Osteoblast (primary cell): ENCODE results near the gene STAU1. TPM values are rescaled to one million over a fixed set of nuclear protein-coding genes. Genes with fewer than 3 reads are reported as not detected.
"Not testable (repeated sequence)": the region's sequence is repeated elsewhere in the genome, so short reads cannot be mapped to it uniquely, and the experiment has no call there.

Experiments
- DNase-seq: peaks from one replicate; pipeline ENCODE4 v3.0.0; 2011; ENCODE audit warnings: low spot score, mixed read lengths; ENCODE audit not compliant: insufficient read length; ENCODE audit errors: missing footprints
- H2AFZ ChIP-seq: 2 replicates; pipeline ENCODE4 v1.6.0; 2011; ENCODE audit warnings: mild to moderate bottlenecking, low read length
- H3K27ac ChIP-seq: 2 replicates; pipeline ENCODE4 v1.5.1; 2011; ENCODE audit warnings: mild to moderate bottlenecking, low read depth, low read length, moderate library complexity
- H3K27me3 ChIP-seq: 2 replicates; pipeline ENCODE4 v1.6.0; 2012; ENCODE audit warnings: mild to moderate bottlenecking, control low read depth, inconsistent platforms, low read length, moderate library complexity; ENCODE audit not compliant: insufficient read depth
- H3K36me3 ChIP-seq: 2 replicates; pipeline ENCODE4 v1.5.1; 2011; ENCODE audit warnings: mild to moderate bottlenecking, low read length, control low read depth, moderate library complexity; ENCODE audit not compliant: insufficient read depth
- H3K4me1 ChIP-seq: 2 replicates; pipeline ENCODE4 v1.5.1; 2011; ENCODE audit warnings: mild to moderate bottlenecking, low read length, control low read depth, moderate library complexity; ENCODE audit not compliant: insufficient read depth
- H3K4me2 ChIP-seq: 2 replicates; pipeline ENCODE4 v1.6.0; 2011; ENCODE audit warnings: mild to moderate bottlenecking, low read length; ENCODE audit not compliant: insufficient read depth
- H3K4me3 ChIP-seq: fragments of 200-600 bp; sonication (generic); 3 replicates; pipeline ENCODE4 v1.5.1; 2012; ENCODE audit warnings: mild to moderate bottlenecking, low read length, inconsistent platforms; ENCODE audit not compliant: insufficient read depth
- H3K79me2 ChIP-seq: 2 replicates; pipeline ENCODE4 v1.6.0; 2012; ENCODE audit warnings: mild to moderate bottlenecking, low read length, control low read depth, inconsistent platforms; ENCODE audit not compliant: insufficient read depth
- H3K9me3 ChIP-seq: 2 replicates; pipeline ENCODE4 v1.5.1; 2011; ENCODE audit warnings: low read depth, low read length, control low read depth
- H4K20me1 ChIP-seq: 2 replicates; pipeline ENCODE4 v1.6.0; 2012; ENCODE audit warnings: mild to moderate bottlenecking, low read length, control low read depth; ENCODE audit not compliant: insufficient read depth
- total RNA-seq: library from RNA; depleted of rRNA; stranded (reverse); fragments of >200 nt; gene quantifications from 2 replicates; pipeline ENCODE4 v1.2.3, GENCODE V29; 2012
- TF ChIP-seq, protein P1 (sequence below): IDR thresholded peaks from 2 replicates; pipeline ENCODE4 v1.5.1; 2011; ENCODE audit warnings: mild to moderate bottlenecking, low read depth, low read length, moderate library complexity; ENCODE audit errors: extremely low read depth

The STAU1 gene
- total RNA-seq, 1 donor = 64.8 TPM

DNA sequence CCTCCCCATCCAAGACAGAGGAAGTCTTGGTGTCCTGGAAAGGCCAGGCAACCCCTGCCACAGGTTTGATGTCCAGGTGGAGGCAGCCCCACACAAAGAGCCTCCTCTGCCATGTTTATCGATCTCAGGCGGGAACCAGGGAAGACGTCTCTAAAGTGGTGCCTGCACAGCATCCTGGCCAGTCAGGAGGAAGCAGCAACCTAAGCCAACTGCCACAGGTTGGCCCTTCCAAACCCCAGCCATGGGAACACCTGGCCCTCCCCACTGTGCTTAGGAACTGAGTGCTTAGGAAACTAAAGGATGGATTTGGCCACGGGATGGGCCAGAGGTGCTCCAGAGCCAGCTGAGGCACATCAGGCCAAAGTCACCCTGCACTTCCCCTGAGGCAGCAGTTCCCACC, 85.1 kb downstream of the STAU1 start:
- Histone ChIP-seq H4K20me1 (no peaks in the 10 kb centered on the region), H3K4me3 (no peak overlapping the region), H3K36me3 (peaks cover 41% of the 10 kb centered on the region), H3K79me2 (peaks cover 11% of the 10 kb centered on the region), H3K4me2 (no peak overlapping the region), H3K4me1 (no peaks in the 10 kb centered on the region), H3K27ac (no peak overlapping the region), H2AFZ (no peak overlapping the region), H3K27me3 (no peaks in the 10 kb centered on the region), H3K9me3 (no peaks in the 10 kb centered on the region)
- TF ChIP-seq, protein P1, sequence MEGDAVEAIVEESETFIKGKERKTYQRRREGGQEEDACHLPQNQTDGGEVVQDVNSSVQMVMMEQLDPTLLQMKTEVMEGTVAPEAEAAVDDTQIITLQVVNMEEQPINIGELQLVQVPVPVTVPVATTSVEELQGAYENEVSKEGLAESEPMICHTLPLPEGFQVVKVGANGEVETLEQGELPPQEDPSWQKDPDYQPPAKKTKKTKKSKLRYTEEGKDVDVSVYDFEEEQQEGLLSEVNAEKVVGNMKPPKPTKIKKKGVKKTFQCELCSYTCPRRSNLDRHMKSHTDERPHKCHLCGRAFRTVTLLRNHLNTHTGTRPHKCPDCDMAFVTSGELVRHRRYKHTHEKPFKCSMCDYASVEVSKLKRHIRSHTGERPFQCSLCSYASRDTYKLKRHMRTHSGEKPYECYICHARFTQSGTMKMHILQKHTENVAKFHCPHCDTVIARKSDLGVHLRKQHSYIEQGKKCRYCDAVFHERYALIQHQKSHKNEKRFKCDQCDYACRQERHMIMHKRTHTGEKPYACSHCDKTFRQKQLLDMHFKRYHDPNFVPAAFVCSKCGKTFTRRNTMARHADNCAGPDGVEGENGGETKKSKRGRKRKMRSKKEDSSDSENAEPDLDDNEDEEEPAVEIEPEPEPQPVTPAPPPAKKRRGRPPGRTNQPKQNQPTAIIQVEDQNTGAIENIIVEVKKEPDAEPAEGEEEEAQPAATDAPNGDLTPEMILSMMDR = no peak
- no peak for DNase-seq

DNA sequence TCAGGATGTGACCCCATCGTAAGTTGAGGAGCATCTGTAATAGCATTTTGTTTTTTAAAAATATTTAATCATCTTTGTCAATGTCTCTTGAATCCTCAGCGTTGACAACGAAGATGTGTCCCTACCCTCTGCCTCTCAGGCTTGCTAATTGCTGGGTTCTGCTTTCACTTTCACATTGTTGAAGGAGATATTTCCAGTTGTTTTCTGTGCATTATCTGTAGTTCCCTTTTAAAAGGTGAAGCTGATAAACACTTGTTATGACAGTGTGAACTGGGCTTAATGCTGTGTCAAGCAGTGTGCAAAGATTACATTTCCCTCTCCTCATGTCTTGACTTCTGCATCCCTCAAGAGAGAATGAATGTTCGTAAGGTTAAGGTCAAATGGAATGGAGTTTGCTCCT, 87.2 kb downstream of the STAU1 start:
- TF ChIP-seq, protein P1 = no peak
- H4K20me1 ChIP-seq = no peaks in the 10 kb centered on the region
- H3K27ac ChIP-seq = no peak overlapping the region
- H3K9me3 ChIP-seq = no peaks in the 10 kb centered on the region
- no peak overlapping the region for H3K4me2 ChIP-seq
- DNase-seq = no peak
- H2AFZ ChIP-seq = no peak overlapping the region
- H3K4me3 ChIP-seq = no peak overlapping the region
- H3K79me2 ChIP-seq = peaks cover 11% of the 10 kb centered on the region
- H3K36me3 ChIP-seq = peaks cover 53% of the 10 kb centered on the region
- H3K27me3 ChIP-seq = no peaks in the 10 kb centered on the region
- no peaks in the 10 kb centered on the region for H3K4me1 ChIP-seq

DNA sequence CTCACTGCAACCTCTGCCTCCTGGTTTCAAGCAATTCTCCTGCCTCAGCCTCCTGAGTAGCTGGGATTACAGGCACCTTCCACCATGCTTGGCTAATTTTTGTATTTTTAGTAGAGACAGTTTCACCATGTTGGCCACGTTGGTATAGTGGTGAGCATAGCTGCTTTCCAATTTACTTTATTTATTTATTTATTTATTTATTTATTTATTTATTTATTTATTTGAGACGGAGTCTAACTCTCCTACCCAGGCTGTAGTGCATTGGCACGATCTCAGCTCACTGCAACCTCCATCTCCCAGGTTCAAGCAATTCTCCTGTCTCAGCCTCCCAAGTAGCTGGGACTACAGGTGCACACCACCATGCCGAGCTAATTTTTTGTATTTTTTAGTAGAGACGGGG, 87.8 kb downstream of the STAU1 start:
- not testable (repeated sequence) for H3K4me3 ChIP-seq, H4K20me1 ChIP-seq, H3K4me1 ChIP-seq, H2AFZ ChIP-seq, DNase-seq, H3K27me3 ChIP-seq, H3K9me3 ChIP-seq, H3K27ac ChIP-seq, H3K4me2 ChIP-seq
- H3K36me3 ChIP-seq = peaks cover 60% of the 10 kb centered on the region
- peaks cover 11% of the 10 kb centered on the region for H3K79me2 ChIP-seq

DNA sequence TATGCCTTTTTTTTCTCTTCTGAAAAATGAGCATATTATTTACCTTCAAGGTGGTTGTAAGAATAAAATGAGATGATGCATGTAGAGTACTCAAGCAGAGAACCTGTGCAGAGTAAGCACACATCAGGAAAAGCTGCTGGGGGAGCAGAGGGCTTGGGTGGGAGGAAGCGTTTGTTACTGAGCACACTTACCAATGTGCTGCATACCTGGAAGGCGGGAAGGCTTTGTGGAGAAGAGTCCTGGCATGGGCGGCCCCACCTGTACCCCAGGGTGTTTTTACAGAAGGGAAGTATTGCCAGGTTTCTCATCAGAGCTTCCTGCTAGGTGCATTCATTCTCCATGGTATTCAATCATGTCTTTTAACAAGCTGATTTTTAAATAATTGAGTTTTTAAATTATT, 89.1 kb downstream of the STAU1 start:
- Histone ChIP-seq H3K27me3 (no peaks in the 10 kb centered on the region), H3K4me2 (no peak overlapping the region), H3K9me3 (no peaks in the 10 kb centered on the region), H2AFZ (no peak overlapping the region), H3K36me3 (peaks cover 64% of the 10 kb centered on the region), H4K20me1 (no peaks in the 10 kb centered on the region), H3K79me2 (peaks cover 11% of the 10 kb centered on the region), H3K4me1 (no peaks in the 10 kb centered on the region), H3K4me3 (no peak overlapping the region), H3K27ac (no peak overlapping the region)
- no peak for DNase-seq
- TF ChIP-seq, protein P1 = no peak
